GM23338 (cell line): Measurements from ENCODE around the gene NRCAM. TPM values are rescaled to one million over a fixed set of nuclear protein-coding genes. Genes with fewer than 3 reads are reported as not detected.

Experiments used
- ATAC-seq: fragments of 200-7000 bp; cut with Tn5 transposase; 3 replicates; pipeline ENCODE4 v1.9.1; 2020
- DNase-seq: peaks from one replicate; pipeline ENCODE4 v3.0.0-alpha.2; 2015; ENCODE audit warnings: low spot score
- H2AFZ ChIP-seq: fragments of 200-600 bp; sonication (generic); 2 replicates; pipeline ENCODE4 v1.8.0; 2016; ENCODE audit warnings: antibody characterized with exemption, mild to moderate bottlenecking, moderate library complexity
- H3F3A ChIP-seq: fragments of 200-600 bp; sonication (generic); replicated peaks from 2 replicates; pipeline ENCODE4 v1.8.0; 2017; ENCODE audit warnings: antibody characterized with exemption, mixed run types, low read depth
- H3K27ac ChIP-seq: fragments of 200-600 bp; sonication (generic); 2 replicates; pipeline ENCODE4 v1.6.1; 2016; ENCODE audit warnings: low read depth
- H3K27me3 ChIP-seq: fragments of 200-600 bp; sonication (generic); 2 replicates; pipeline ENCODE4 v1.8.0; 2016; ENCODE audit warnings: mild to moderate bottlenecking, mixed run types, moderate library complexity; ENCODE audit not compliant: insufficient read depth
- H3K36me3 ChIP-seq: fragments of 200-600 bp; sonication (generic); 2 replicates; pipeline ENCODE4 v1.8.0; 2016; ENCODE audit warnings: mild to moderate bottlenecking; ENCODE audit not compliant: insufficient read depth
- H3K4me1 ChIP-seq: fragments of 200-600 bp; sonication (generic); 2 replicates; pipeline ENCODE4 v1.8.0; 2016; ENCODE audit warnings: mild to moderate bottlenecking, moderate library complexity; ENCODE audit not compliant: insufficient read depth
- H3K4me2 ChIP-seq: fragments of 200-600 bp; sonication (generic); 2 replicates; pipeline ENCODE4 v1.7.1; 2017; ENCODE audit warnings: mixed run types
- H3K4me3 ChIP-seq: fragments of 200-600 bp; sonication (generic); 2 replicates; pipeline ENCODE4 v1.6.1; 2016; ENCODE audit warnings: mixed run types
- H3K79me2 ChIP-seq: fragments of 200-600 bp; sonication (generic); replicated peaks from 2 replicates; pipeline ENCODE4 v1.8.0; 2017; ENCODE audit warnings: mild to moderate bottlenecking; ENCODE audit not compliant: insufficient read depth
- H3K9me2 ChIP-seq: fragments of 200-600 bp; sonication (generic); 2 replicates; pipeline ENCODE4 v1.8.0; 2017; ENCODE audit not compliant: insufficient read depth
- H4K20me1 ChIP-seq: fragments of 200-600 bp; sonication (generic); replicated peaks from 2 replicates; pipeline ENCODE4 v1.8.0; 2017; ENCODE audit warnings: mild to moderate bottlenecking; ENCODE audit not compliant: insufficient read depth
- H3K27ac Mint-ChIP-seq: 2 replicates; pipeline ENCODE4 v1.8.0; 2020; ENCODE audit warnings: inconsistent platforms, mild to moderate bottlenecking, moderate library complexity, mixed read lengths
- H3K27me3 Mint-ChIP-seq: 3 replicates; pipeline ENCODE4 v1.8.0; 2022; ENCODE audit warnings: low read depth, mild to moderate bottlenecking, moderate library complexity, mixed read lengths, inconsistent platforms; ENCODE audit not compliant: insufficient read depth, poor library complexity
- H3K36me3 Mint-ChIP-seq: 3 replicates; pipeline ENCODE4 v1.8.0; 2021; ENCODE audit warnings: low read depth, mild to moderate bottlenecking, inconsistent platforms, moderate library complexity, mixed read lengths
- H3K4me1 Mint-ChIP-seq: 3 replicates; pipeline ENCODE4 v1.8.0; 2020; ENCODE audit warnings: mild to moderate bottlenecking, inconsistent platforms, mixed read lengths
- H3K4me3 Mint-ChIP-seq: 3 replicates; pipeline ENCODE4 v1.8.0; 2021; ENCODE audit warnings: moderate library complexity, mild to moderate bottlenecking, inconsistent platforms, mixed read lengths
- H3K9me3 Mint-ChIP-seq: 3 replicates; pipeline ENCODE4 v1.8.0; 2020; ENCODE audit warnings: moderate library complexity, mild to moderate bottlenecking, inconsistent platforms, mixed read lengths
- CREB1 ChIP-seq: fragments of 250-450 bp; sonication (Bioruptor Pico); IDR thresholded peaks from 2 replicates; pipeline ENCODE4 v1.5.0; 2020; ENCODE audit warnings: low read depth, mild to moderate bottlenecking, moderate library complexity
- EZH2 ChIP-seq: fragments of 200-600 bp; sonication (generic); IDR thresholded peaks from one replicate; pipeline ENCODE4 v1.8.0; 2017; ENCODE audit warnings: antibody characterized with exemption, mild to moderate bottlenecking, low read depth; ENCODE audit not compliant: unreplicated experiment
- polyA plus RNA-seq: library from polyadenylated mRNA; unstranded; fragments of >200 nt; fragmentation: Nextera tagmentation; extraction: Ambion mirVana; gene quantifications from 2 replicates; pipeline ENCODE4 v1.2.1, GENCODE V29; 2016
- total RNA-seq: library from RNA; depleted of rRNA; stranded (reverse); fragments of >200 nt; shearing (Covaris generic); gene quantifications from 2 replicates; pipeline ENCODE4 v1.2.3, GENCODE V29; 2014
- TF ChIP-seq, protein P1 (sequence below): fragments of 250-450 bp; sonication (Bioruptor Pico); IDR thresholded peaks from 2 replicates; pipeline ENCODE4 v1.5.0; 2020; ENCODE audit warnings: mild to moderate bottlenecking, moderate library complexity

The NRCAM gene
- total and polyA plus RNA-seq, 2 experiments from 2014 or later = 2.5 to 6.8 TPM

DNA sequence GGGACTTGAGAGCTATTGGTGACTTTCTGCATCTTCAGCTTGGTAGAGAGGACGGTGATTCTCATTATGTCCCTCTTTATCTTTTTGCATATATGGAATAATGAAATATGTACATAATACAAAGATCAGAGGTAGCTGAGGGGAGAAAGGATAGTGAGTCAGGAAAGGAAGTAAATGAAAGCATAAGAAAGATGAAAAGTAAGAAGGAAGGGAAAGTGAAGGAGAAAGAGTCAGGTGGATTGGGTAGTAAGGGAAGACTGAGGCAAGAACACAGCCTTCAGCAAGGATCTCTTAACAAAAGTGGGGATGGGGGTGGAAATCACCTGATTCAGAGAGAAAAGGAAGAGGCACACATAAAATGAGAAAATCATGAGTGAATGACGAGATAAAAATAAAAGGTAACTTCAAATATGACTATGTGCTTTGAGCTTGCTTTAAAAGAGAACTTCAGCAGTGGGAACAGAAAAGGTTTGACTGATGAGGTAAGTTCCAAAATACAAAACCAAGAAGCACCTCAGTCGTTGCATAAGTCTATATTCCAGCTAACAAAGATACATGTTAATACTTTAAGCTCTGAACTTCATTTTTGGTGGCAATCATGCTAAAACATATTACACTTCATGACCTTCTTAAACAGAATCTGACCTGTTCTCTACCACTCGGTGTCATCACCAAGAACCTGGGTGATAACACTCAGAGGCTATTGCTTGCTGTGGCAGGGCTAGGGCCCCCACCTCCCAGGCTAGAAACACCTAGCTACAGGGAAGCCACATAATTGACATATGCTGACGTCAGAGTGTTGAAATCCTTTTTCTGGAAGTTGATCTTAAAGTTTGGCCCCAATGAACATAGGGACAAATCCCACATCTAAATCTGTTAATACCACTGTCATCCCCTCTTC, 32.9 kb downstream of the NRCAM start (continued):
- TF ChIP-seq EZH2 = no peak

DNA sequence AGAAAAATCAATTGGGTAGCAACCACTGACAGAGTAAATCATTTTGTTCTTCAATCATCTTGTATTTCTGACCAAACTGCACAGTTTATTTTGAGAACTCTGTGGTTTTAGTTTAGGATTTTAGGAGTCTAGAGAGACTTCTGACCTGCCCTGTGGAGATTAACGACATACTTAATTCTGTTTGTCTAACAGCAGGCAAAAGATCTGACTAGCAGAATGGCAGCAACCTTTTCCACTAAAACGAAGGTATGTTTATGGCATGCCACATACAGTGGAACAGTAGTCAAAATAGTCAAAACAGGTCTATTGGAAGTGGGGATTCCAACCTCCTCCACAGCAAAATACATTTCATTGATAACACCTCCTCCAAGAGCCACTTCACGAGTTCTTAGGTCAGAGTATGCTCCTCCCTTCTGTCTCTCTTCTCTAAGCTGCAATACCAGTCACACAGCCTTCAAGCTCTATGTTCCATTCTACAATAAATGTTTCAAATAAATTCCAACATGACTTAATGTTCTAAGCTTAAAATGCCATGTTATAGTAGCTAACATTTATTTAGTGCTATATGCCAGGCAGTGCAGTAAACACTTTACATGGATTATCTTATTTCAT, 34.4 kb downstream of the NRCAM start:
- Histone ChIP-seq H3K9me2 (no peaks in the 10 kb centered on the region), H3K36me3 (no peaks in the 10 kb centered on the region), H3K27me3 (no peaks in the 10 kb centered on the region), H3K27ac (no peak overlapping the region), H3K4me1 (no peaks in the 10 kb centered on the region), H3K4me2 (no peak overlapping the region), H4K20me1 (no peaks in the 10 kb centered on the region), H3F3A (no peaks in the 10 kb centered on the region), H3K4me3 (no peak overlapping the region), H2AFZ (no peak overlapping the region), H3K79me2 (no peaks in the 10 kb centered on the region)
- H3K36me3 Mint-ChIP-seq = no peaks in the 10 kb centered on the region
- no peaks in the 10 kb centered on the region for H3K9me3 Mint-ChIP-seq
- H3K4me1 Mint-ChIP-seq = peaks cover 14% of the 10 kb centered on the region; the same call in 2 of the 3 replicates
- DNase-seq (no peak), ATAC-seq (no peak)
- no peak overlapping the region for H3K27ac Mint-ChIP-seq
- no peaks in the 10 kb centered on the region for H3K27me3 Mint-ChIP-seq
- H3K4me3 Mint-ChIP-seq = no peak overlapping the region
- TF ChIP-seq EZH2 = no peak
- TF ChIP-seq CREB1 (CRISPR knock-in tag) = no peak
- TF ChIP-seq, protein P1, sequence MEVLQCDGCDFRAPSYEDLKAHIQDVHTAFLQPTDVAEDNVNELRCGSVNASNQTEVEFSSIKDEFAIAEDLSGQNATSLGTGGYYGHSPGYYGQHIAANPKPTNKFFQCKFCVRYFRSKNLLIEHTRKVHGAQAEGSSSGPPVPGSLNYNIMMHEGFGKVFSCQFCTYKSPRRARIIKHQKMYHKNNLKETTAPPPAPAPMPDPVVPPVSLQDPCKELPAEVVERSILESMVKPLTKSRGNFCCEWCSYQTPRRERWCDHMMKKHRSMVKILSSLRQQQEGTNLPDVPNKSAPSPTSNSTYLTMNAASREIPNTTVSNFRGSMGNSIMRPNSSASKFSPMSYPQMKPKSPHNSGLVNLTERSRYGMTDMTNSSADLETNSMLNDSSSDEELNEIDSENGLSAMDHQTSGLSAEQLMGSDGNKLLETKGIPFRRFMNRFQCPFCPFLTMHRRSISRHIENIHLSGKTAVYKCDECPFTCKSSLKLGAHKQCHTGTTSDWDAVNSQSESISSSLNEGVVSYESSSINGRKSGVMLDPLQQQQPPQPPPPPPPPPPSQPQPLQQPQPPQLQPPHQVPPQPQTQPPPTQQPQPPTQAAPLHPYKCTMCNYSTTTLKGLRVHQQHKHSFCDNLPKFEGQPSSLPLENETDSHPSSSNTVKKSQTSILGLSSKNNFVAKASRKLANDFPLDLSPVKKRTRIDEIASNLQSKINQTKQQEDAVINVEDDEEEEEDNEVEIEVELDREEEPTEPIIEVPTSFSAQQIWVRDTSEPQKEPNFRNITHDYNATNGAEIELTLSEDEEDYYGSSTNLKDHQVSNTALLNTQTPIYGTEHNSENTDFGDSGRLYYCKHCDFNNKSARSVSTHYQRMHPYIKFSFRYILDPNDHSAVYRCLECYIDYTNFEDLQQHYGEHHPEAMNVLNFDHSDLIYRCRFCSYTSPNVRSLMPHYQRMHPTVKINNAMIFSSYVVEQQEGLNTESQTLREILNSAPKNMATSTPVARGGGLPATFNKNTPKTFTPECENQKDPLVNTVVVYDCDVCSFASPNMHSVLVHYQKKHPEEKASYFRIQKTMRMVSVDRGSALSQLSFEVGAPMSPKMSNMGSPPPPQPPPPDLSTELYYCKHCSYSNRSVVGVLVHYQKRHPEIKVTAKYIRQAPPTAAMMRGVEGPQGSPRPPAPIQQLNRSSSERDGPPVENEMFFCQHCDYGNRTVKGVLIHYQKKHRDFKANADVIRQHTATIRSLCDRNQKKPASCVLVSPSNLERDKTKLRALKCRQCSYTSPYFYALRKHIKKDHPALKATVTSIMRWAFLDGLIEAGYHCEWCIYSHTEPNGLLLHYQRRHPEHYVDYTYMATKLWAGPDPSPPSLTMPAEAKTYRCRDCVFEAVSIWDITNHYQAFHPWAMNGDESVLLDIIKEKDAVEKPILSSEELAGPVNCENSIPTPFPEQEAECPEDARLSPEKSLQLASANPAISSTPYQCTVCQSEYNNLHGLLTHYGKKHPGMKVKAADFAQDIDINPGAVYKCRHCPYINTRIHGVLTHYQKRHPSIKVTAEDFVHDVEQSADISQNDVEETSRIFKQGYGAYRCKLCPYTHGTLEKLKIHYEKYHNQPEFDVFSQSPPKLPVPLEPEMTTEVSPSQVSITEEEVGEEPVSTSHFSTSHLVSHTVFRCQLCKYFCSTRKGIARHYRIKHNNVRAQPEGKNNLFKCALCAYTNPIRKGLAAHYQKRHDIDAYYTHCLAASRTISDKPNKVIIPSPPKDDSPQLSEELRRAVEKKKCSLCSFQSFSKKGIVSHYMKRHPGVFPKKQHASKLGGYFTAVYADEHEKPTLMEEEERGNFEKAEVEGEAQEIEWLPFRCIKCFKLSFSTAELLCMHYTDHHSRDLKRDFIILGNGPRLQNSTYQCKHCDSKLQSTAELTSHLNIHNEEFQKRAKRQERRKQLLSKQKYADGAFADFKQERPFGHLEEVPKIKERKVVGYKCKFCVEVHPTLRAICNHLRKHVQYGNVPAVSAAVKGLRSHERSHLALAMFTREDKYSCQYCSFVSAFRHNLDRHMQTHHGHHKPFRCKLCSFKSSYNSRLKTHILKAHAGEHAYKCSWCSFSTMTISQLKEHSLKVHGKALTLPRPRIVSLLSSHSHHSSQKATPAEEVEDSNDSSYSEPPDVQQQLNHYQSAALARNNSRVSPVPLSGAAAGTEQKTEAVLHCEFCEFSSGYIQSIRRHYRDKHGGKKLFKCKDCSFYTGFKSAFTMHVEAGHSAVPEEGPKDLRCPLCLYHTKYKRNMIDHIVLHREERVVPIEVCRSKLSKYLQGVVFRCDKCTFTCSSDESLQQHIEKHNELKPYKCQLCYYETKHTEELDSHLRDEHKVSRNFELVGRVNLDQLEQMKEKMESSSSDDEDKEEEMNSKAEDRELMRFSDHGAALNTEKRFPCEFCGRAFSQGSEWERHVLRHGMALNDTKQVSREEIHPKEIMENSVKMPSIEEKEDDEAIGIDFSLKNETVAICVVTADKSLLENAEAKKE (CRISPR knock-in tag) = no peak
